GM19238 (cell line): ENCODE results near the gene IL4R.
"Not testable (repeated sequence)": the region's sequence is repeated elsewhere in the genome, so short reads cannot be mapped to it uniquely, and the experiment has no call there.

Experiments
- DNase-seq: peaks from one replicate; pipeline ENCODE4 v3.0.0; 2011; ENCODE audit warnings: low spot score; ENCODE audit not compliant: insufficient read length

IL4R gene

GRCh38 chr16:27313422-27314160, at the start of gene IL4R:
Gene IL4R, plus strand, starts transcription at chr16:27313974. Its CDS starts 26,230 bp downstream, at chr16:27340204.
- peak; percentile 59 for DNase-seq

- DNase-seq, result no peak
Measured at GRCh38 chr16:27264151-27264550, 49.6 kb upstream of the IL4R start.

- no peak for DNase-seq
Measured at GRCh38 chr16:27265982-27266381, 47.8 kb upstream of the IL4R start.

GRCh38 chr16:27267037-27267677, 46.6 kb upstream of the IL4R start:
- no peak for DNase-seq

GRCh38 chr16:27268376-27269299, 45.1 kb upstream of the IL4R start, which contains the start of gene NSMCE1:
Gene NSMCE1, minus strand, starts transcription at chr16:27268772. Its CDS starts 11,202 bp downstream, at chr16:27257570.
- peak; percentile 86 for DNase-seq

- no peak for DNase-seq
Measured at GRCh38 chr16:27269300-27270150, 44.2 kb upstream of the IL4R start.

- no peak for DNase-seq
Measured at GRCh38 chr16:27270349-27270748, 43.4 kb upstream of the IL4R start.

DNA sequence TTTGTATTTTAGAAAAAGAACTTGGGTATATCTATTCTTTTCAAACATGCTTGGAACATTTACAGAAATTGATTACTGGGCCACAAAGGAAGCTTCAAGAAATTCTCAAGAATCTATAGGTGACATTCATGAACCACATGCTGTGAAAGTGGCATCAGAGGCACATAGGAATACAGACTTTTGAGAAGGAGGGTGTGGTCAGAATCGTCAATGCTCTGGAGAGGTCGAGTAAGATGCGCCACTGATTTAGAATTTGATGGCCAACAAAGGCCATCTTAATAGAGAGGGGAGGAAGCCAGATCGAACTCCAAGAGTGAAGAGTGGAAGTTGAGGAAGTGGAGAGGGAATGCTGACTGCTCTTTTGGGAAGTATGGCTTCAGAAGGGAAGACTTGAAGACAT, 41.7 kb upstream of the IL4R start:
- no peak for DNase-seq

- not testable (repeated sequence) for DNase-seq
Measured at GRCh38 chr16:27272697-27273096, 41.1 kb upstream of the IL4R start.

DNA sequence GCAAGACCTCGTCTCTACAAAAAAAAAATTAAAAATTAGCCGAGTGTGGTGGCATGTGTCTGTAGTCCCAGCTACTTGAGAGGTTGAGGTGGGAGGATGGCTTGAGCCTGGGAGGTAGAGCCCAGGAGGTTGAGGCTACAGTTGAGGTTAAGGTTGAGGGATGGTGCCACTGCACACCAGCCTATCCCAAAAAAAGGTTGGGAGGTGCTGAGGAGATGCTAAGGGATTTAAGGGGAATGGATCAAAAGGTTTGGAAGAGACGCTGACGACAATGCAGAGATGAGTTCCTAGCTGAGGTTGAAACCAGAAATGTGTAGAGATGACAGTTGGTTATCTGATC, 40.5 kb upstream of the IL4R start:
- DNase-seq, result no peak

DNA sequence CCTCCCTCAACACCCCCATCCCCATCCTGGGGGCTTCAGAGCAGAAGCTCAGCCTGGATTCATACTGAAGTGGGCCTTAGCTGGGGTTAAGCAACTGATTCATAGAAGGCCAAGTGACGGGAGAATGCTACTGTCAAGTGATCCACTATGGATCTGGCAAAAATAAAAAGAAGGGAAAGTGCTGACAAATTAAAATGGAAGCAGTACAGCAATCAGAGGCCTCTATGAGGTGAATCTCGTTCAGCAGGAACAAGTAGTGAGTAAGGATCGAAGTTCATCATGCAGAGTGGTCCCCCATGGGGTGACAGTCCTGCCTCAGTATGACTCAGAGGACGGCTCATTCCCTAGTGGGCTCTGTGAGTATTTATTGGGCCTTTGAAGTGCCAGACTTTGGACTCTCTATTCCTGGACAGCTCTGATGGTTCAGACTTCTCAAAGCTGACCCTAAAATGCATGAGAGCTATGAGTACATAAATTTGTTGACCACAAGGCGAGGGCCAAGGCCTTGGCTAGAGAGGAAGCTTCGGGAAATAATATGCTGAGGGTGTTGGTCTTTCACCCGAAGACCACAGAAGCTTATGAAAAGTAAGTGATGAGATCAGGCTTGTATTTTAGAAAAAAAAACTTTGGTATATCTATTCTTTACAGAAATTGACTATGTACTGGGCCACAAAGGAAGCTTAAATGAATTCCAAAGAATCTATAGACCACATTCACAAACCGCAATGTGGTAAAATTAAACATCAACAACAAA, 39.9 kb upstream of the IL4R start:
- DNase-seq, result no peak

- not testable (repeated sequence) for DNase-seq
Measured at GRCh38 chr16:27274424-27274874, 39.3 kb upstream of the IL4R start.

DNA sequence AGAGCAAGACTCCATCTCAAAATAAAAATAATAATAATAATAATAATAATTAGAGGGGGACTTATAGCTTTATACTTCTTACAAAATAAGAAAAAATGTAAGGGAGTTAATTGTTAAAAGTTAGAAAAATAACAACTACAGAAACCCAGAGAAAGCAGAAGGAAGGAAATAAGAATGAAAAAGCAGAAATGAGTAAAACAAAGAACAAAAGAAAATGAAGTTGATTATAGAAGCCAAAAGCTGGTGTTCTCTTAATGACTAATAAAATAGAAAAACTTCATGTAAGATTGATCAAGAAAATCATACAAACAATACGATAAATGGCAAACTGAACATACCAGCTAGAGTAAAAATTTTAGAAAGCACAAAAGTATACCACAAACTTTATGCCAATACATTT, 38.4 kb upstream of the IL4R start:
- no peak for DNase-seq

GRCh38 chr16:27281243-27281642, 32.5 kb upstream of the IL4R start:
- DNase-seq, result no peak

DNA sequence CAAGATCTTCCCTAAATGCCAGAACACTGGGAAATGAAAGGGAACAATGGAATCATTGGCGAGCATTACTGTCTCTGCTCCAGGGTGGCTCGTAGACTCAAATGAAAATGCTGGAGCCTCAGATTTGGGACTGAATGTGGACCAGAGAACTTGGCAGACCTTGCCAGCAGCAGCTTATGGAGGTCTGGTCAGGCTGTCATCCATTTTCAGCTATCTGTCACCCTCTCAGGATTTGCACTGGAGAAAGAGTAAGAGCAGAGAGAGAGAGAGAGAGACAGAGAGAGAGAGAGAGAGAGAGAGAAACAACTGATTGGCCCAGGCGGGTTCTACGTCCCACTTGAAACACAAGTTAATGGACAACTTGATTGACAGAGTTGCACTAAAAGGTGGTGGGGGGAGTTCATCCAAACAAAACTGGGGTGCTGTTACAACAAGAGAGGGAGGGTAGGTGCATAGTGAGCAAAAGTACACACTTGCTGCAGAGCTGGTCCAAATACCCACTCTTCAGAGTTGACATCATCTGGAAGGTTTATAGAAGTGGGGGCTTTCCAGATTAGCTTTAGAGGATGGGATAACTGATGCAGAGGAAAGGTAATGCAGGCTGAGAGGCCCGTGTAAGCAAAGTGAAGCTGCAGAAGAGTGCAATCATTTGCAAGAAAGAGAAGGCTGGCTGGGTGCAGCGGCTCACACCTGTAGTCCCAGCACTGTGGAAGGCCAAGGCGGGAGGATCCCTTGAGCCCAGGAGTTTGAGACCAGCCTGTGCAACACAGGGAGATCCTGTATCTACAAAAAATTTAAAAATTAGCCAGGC, 28.7 kb upstream of the IL4R start:
- no peak for DNase-seq

- DNase-seq, result no peak
Measured at GRCh38 chr16:27285676-27286196, 28.0 kb upstream of the IL4R start.

GRCh38 chr16:27286451-27286850, 27.3 kb upstream of the IL4R start:
- no peak for DNase-seq

GRCh38 chr16:27287051-27287811, 26.5 kb upstream of the IL4R start:
- DNase-seq, result no peak
